Stimulated activated CD8-positive, alpha-beta memory T cell treated with anti-CD3 and anti-CD28 coated beads, Interleukin-15, amount 100 ng/mL, for 1 hour (primary cell): ENCODE data around the gene SRGN.
A peak's percentile ranks its signal among the peaks of the same experiment; 100 is the strongest.

Source experiments
- DNase-seq: peaks from one replicate; pipeline ENCODE4 v3.0.0-alpha.2; 2020; ENCODE audit warnings: low read depth

Gene SRGN

DNA sequence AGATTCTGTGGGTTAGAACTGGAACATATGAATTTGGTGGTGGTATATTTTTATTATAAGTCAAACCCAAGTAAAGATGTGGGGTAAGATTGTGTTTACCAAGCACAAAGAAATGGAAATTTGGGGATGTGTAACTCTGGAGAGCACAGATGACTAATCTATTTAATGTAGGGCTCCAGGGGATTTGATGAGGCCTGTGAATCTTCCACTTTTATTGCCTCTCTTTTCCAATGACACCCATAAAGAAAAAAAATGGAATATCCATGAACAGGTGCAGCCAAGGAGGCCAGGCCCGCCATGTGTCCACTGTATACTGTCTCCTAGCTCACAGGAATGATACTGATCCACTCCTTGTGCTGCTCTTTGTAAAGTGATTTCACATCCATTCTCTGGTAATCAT is 2.8 kb downstream of the SRGN start:
- DNase-seq: no peak

DNA sequence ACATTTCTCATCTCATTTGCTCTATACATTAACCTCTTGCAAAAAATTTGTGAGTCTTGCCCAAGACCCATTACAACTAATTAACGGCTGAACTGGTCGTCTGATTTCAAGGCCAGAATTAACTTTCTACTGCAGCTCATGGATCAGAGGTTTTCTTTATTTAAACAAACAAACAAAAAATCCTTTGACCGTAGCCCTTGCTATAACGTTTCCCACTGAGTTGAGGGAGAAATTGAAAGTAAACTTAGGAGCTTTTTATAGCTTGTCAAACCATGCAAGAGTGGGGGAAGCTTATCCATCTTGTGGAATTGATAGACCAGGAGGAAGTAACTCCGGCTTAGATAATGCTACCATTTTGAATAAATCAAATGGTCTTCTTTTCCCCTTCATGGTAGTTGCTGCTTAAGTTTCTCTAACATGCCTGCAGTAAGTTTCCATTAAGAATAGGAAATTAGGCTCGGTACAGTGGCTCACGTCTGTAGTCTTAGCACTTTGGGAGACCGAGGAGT is 3.3 kb downstream of the SRGN start:
- no peak for DNase-seq

DNA sequence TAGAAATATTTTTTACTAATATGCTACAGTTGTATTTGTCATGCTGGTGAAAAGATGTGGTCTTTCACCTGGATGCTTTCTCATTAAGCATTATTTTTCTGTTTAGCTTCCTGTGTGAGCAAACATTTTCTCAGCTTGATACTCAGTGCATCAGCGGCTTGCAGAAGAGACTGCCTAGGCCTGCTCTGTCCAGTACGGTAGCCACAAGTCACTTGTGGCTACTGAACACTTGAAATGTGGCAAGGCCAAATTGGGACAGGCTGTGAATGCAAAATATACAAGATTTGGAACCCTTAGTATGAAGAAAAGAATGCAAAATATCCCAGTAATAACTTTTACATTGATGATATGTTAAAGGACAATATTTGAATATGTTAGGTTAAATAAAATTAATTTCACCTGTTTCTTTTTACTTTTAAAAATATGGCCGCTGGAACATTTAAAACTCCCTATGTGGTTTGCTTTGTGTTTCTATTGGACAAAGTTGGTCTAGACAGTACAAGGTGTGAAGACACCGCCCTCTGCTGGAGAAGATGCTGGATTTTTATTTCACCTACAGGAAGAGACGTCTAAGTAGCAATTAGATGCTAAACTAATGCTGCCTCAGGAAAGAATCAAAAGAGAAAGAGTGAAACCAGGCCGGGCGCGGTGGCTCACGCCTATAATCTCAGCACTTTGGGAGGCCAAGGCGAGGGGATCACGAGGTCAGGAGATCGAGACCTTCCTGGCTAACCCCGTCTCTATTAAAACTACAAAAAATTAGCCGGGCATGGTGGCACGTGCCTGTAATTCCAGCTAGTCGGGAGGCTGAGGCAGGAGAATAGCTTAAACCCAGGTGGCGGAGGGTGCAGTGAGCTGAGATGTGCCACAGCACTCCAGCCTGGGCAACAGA is 5.3 kb downstream of the SRGN start:
- DNase-seq: peak; percentile 69

DNA sequence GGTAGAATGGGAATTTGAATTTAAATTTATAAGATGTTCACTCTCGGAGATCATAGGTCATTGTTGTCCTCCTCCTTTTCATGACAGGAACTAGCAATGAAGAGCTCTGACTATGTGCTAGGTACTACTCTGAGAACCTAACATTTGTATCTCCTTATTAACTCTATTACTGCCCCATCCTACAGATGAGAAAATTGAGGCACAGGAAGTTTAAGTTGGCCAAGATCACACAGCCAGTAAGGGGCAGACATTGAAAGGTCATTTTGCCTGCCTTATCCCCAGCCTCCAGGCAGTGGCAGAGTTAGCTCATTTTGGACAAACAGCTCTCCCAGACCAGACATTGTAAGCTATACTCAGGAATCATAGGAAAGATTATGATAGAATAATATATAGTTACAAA is 6.0 kb downstream of the SRGN start:
- DNase-seq: no peak

DNA sequence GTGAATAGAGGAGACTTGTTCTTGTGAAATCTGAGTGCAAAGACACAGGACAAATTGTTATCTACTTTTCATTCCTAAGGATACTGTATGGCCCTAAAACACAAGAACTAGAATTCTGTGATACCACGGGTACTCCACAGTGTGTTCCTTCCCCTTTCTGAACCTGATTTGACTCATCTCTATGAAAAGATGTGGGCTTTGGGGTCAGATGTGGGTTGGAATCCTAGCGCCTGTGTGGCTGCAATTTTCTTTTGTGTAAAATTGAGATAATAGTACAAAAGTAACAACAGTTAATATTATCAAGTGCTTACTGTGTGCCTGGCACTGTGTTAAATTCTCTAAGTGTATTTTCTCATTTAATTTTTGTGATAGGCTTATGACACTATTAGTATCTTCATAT is 8.1 kb downstream of the SRGN start:
- DNase-seq: no peak

DNA sequence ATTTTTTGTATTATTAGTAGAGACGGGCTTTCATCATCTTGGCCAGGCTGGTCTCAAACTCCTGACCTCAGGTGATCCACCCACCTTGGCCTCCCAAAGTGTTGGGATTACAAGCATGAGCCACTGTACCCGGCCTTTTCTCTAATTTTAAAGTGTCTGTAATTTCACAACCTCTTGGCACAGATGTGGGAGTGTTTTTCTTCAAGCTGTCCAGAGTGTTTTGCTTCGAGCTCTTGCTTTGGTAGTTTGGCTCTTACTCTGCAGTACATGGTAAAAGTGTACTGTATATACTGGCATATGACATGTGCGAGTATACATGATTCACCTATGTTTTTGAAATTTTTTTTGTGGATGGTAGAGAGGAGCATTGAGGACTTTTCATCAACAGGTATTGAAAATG is 9.8 kb downstream of the SRGN start:
- no peak for DNase-seq

DNA sequence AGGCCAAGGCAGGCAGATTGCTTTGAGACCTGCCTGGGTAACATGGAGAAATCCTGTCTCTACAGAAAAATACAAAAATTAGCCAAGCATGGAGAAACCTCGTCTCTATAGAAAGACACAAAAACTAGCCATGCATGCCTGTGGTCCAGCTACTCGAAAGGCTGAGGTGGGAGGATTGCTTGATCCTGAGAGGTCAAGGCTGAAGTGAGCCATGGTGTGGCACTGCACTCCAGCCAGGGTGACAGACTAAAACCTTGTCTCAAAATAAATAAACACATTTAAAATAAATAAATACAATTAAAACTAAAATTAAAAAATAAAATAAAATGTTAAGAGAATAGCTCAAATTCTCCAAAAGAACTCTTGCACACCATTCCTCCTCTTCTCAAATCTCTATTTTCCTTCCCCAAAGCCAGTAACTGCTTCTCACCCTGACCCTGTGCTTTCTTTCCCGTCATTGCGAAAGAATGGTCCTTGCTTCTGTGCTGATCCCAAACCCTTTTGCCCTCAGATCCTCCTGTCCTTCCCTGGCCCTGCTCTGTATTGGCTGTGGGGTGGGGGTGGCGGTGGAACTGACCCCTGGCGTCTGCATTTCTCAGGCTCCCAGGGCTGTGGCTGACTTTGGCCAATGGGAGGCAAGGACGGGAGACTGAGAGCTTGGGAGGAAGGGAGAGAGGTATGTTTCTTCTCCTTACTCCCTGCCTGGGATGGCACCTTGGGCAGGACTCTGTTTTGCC is 12.4 kb downstream of the SRGN start:
- DNase-seq: no peak

DNA sequence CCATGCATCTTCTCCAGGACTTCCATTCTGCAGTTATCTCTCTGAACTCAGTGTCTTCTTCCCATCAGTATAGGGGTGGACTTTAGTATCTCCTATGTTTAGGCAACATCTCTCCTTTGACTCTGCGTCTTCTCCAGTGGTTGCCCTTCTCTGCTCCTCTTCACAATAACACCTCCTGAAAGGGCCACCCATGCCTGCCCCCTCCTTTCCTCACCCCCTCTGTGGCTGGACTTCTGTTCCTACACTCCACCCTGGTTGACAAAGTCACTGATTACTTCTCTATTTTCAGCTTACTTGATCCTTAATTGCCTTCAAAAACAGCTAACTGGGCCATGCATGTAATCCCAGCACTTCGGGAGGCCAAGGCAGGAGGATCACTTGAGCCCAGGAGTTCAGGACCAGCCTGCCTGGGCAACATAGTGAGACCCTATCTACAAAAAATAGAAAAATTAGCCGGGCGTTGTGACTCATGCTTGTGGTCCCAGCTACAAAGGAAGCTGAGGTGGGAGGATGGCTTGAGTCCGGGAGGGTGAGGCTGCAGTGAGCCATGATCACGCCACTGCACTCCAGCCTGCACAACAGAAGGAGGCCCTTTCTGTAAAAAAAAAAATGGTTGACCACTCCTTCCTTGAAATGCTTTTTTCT is 13.7 kb downstream of the SRGN start:
- no peak for DNase-seq

DNA sequence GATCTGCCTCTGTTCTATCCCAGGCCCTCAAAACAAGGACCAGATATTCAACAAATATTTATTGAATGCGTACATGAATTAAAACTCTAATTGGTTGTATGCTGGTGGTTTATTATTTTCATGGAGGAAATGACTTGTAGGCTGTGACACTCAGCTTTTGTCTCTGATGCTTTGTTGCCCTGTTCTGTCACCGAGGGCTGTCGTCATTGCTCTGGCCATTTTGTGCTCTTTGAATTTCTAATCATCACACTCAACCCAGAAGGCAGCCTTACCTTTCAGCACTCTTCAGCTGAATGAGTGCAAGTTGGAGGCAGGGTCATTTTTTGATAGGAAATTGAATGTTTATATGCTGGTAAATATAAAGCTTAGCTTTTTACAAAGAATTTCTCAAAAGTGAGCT is 14.5 kb downstream of the SRGN start:
- DNase-seq: no peak

DNA sequence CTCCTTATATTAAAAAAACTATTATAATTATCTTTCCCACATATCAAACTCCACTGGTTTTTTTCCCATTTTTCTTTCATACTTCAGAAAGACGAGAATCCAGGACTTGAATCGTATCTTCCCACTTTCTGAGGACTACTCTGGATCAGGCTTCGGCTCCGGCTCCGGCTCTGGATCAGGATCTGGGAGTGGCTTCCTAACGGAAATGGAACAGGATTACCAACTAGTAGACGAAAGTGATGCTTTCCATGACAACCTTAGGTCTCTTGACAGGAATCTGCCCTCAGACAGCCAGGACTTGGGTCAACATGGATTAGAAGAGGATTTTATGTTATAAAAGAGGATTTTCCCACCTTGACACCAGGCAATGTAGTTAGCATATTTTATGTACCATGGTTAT is 15.9 kb downstream of the SRGN start:
- no peak for DNase-seq

DNA sequence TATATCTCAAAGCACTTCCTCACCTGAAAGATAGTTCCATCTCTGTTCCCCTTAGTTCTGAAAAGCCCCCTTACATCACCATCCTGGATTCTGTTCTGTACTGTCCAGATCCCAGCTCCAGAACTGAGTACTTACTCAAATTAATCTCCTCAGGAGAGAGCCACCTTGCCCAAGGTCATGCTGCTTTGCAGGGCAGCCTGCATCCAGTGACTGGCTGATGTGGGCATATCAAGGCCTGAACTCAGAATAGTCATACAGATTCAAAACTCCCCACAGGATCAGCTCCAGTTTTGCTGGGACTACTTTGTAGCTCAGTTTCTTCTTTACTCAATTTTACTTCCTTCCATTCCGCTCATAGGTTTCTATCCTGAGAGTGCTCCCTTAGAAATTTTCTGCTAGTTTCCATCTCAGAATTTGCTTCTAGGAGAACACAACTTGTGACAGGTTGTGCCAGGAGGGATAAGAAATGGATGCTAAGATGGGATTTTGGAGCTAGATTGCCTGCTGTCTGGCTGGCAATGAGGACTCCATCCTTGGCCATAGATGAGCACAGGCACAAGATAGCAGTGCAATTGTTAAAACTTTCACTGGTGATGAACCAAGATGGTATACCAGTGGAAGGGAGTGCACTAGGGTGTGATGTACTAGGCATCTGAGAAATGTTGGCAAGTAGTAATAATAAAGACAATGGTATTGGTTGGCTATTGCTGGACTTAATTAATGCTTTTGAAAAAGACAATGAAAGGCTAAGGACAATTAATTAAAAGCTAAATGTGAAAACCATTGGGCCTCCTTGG is 17.3 kb downstream of the SRGN start:
- DNase-seq: no peak

DNA sequence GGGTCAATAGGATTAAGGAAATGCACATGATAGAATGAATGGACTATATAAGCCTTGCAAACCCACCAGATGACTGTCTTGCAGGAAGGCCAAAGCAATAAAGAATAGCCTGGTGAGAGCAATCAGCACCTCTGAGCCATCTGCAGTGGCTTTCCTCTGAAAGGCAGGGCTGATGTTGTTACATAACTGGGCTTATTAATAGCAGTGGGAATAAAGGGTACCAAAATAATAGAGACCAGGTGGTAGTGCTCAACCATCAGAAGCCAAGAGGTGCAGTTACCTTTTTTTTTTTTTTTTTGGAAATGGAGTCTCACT is 19.2 kb downstream of the SRGN start:
- DNase-seq: no peak

DNA sequence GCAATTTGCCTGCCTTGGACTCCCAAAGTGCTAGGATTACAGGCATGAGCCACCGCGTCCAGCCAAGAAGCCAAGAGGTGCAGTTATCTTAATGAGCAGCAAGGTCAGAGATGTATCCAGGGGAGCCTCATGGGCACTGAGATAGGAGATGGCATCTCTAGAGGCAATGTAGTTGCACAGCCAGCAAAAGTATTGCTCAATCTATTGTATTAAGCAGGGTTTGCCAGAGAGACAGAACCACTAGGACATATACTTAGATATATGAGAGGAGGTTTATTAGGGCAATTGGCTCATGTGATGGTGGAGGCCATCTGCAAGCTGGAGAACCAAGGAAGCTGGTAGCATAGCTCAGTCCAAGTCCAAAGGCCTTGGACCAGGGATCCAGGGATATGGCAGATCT is 19.8 kb downstream of the SRGN start:
- no peak for DNase-seq

DNA sequence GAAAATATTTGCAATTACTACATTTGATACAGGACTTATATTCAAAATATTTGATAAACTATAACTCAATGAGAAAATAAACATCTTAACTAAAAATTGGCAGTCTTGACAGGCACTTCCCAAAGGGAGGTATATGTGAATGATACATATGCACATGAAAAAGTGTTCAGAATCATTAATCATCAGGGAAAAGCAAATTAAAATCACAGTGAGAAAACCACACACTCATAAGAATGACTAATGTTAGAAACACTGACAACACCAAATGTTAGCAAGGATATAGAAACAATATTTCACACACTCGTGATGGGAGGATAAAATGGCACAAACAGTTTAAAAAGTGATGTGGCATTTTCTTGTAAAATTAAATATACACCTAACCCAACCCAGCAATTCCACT is 32.0 kb downstream of the SRGN start:
- DNase-seq: no peak

DNA sequence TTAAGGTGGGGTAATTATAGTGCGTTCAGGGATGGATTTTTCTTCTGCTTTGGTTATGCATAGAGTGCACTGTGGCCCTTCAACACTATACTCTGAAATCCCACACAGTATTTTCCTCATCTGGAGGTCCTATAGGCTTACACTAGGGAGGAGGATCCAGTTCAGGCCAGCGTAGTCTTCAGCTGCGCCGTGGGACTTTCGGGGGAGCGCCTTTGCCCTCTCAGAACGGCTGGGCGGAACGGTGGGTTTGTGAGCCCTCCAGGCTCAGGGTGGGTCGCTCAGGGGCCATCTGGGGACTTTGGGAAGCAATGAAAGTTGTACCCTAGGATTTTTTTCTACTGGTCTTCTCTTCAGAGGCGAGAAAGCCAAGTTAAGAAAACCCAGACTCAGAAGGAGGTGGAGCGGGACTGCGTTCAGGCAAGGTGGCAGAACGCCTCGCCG is 35.4 kb downstream of the SRGN start:
- no peak for DNase-seq

DNA sequence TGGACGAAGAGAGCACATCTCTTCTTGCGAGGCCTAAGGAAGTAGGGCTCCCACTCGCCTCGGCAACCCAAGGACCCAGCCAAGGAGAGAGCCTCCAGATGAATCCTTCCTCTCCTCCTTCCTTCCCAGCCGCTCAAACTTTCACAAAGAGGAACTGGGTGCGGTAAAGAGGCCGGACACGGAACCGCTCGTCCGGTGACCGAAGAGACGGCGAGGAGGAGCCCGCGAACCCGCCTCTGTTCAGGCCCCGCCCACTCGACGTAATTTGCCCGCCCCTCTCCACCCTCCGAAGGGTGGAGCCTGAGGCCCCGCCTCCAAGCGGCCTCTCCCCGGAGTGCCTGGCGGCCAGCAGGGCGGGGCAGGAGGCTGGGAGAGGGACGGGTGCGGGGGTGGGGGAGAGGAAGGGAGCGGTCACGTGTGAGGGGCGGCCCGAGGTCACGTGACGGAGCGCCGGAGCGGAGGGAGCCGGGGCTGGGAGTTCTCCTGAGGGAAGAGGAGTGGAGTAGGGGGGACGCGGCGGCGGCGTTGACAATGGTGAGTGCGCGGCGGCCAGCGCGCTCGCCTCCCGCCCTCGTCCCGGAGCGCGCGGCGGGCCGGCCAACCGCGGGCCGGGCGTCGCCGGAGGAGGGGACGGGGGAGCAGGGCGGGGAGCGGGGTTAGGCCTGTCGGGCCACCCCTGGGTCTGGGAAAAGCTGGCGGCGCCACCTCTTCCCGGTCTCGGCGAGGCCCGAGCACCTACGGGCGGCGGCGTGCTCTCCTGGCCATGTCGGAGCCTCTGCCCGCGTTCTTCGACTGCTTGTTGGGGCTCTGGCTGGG is 36.1 kb downstream of the SRGN start, which contains the start of gene VPS26A:
Gene VPS26A, plus strand, starts transcription at position 432 of the 816 bp plus-strand sequence. Its CDS starts 100 bp downstream, at position 532.
- peak; percentile 96 for DNase-seq

DNA sequence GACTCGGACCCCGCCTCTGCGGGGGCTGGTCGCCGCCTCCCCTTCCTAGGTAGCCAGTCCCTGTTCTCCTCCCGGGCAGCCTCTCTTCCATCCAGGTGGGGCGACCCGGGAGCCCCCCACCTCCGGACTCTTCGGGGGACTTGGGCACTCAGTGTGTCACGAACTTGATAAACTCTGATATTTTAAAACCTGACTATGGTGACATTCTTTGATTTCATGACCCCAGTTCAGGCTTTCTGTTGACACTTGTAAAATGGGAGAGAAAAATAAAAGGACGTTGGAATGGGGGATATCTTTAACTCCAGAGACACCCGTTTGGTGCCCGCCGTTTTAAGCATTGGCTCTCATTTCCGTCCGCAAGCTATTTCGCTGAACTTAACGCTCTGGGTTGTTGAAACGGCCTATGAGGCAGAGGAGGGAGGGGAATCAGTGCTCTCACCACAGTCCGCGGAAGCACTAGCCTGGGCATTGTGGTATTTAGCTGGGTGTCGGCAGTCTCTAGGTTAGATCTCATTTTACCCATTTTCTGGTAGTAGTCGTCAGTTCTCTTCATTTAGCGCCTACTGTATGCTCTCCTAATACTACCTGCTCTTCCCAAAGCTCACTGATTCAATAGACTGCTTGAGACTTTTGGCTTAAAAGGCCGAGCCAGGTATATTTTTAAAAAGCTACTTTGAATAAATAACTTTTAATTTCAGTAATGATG is 36.8 kb downstream of the SRGN start:
- no peak for DNase-seq

DNA sequence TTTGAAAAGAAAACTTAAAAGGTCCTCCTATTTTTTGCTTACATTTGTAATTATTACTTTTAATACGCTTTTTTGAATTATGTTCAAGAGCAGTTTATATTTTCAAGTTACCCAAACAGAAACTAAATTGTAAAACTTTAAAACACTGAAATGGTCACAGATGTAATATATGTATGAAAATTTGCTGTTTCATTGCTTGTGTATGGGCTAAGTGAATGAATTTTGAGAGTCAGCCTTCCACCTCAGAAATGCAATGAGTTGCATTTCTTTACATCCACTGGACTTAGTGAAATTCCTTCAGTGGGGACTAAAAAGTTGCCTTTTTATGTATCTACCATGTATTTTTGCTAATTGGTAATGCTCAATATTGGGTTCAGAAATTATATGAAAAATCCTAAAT is 37.7 kb downstream of the SRGN start:
- DNase-seq: no peak

DNA sequence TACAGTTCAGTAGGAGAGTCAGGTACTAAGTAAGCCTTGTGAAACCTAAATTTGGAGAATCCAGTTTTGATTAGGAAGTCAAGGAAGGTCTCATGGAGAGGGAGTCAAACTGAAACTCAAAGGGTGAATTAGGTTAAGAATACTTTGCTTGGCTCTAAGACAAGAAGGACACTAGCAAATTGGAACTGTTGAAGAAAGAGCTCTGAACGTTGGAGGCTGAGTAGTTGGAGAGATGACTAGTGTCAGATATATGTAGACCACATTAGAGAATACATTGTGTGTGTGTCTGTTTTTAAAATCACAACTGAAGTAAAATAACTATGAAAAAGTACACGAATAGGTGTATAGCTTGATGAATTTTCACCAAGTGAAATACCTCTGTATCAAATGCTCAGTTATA is 42.3 kb downstream of the SRGN start:
- no peak for DNase-seq

DNA sequence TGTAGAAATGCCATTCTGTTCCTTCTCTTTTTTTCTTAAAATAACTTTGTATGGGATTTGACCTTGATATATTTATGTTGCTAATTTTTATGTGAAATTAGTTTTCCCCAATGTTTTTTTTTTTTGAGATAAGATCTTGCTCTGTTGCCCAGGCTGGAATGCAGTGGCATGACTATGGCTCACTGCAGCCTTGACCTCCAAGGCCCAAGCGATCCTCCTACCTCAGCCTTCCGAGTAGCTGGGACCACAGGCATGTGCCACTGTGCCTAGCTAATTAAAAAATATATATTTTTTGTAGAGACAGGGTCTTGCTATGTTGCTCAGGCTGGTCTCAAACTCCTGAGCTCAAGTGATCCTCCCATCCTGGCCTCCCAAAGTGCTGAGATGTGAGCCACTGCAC is 52.1 kb downstream of the SRGN start:
- no peak for DNase-seq
